Neuron (in vitro differentiated cells): ENCODE measurements around the gene ELAC2.
"Not testable (repeated sequence)": the region's sequence is repeated elsewhere in the genome, so short reads cannot be mapped to it uniquely, and the experiment has no call there.

Experiments used
- H2AFZ ChIP-seq: one replicate; pipeline ENCODE4 v1.6.1; 2013; ENCODE audit warnings: low read depth, mild to moderate bottlenecking, inconsistent platforms, low read length, moderate library complexity
- H3K27me3 ChIP-seq: one replicate; pipeline ENCODE4 v1.6.1; 2013; ENCODE audit warnings: low read length; ENCODE audit not compliant: insufficient read depth
- H3K36me3 ChIP-seq: one replicate; pipeline ENCODE4 v1.6.1; 2013; ENCODE audit warnings: low read length; ENCODE audit not compliant: insufficient read depth
- H3K4me1 ChIP-seq: one replicate; pipeline ENCODE4 v1.6.1; 2013; ENCODE audit warnings: low read length; ENCODE audit not compliant: insufficient read depth
- H3K4me3 ChIP-seq: 2 replicates; pipeline ENCODE4 v1.5.1; 2013; ENCODE audit warnings: mild to moderate bottlenecking, low read length, moderate library complexity
- H3K9me3 ChIP-seq: one replicate; pipeline ENCODE4 v1.6.1; 2013; ENCODE audit warnings: low read length

Gene ELAC2

GRCh38 chr17:12993631-12994030 is 24.2 kb downstream of the ELAC2 start:
- Histone ChIP-seq H3K27me3 (no peaks in the 10 kb centered on the region), H2AFZ (no peak overlapping the region), H3K4me1 (peaks cover 6% of the 10 kb centered on the region), H3K9me3 (no peaks in the 10 kb centered on the region), H3K4me3 (no peak overlapping the region), H3K36me3 (peaks cover 85% of the 10 kb centered on the region)

DNA sequence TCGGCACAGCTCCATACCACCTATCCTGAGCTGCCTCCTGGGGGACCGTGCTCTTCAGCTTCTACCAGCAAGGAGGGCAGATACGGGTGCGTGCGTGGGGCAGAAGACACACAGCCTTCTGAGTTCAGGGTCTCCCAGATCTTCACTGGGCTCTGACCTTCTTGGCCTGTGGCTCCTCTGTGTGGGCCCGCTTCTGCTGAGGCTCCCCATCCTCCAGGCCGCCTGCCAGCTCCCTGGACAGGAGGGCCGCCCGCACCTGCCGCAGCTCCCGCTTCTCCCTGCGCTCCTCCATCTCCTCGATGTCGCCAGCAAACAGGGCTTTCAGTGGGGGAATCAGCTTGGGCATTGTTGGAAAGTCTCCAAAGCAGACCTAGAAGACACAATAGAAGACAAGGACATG is 25.2 kb downstream of the ELAC2 start:
- peaks cover 76% of the 10 kb centered on the region for H3K36me3 ChIP-seq
- H3K4me3 ChIP-seq = no peak overlapping the region
- H3K27me3 ChIP-seq = no peaks in the 10 kb centered on the region

GRCh38 chr17:12990926-12991325 is 26.9 kb downstream of the ELAC2 start:
- H3K36me3 ChIP-seq = peaks cover 58% of the 10 kb centered on the region
- no peaks in the 10 kb centered on the region for H3K27me3 ChIP-seq
- H2AFZ ChIP-seq = no peak overlapping the region
- peaks cover 4% of the 10 kb centered on the region for H3K4me1 ChIP-seq
- no peak overlapping the region for H3K4me3 ChIP-seq
- H3K9me3 ChIP-seq = no peaks in the 10 kb centered on the region

More for the DNA sequence above, 25.2 kb downstream of the ELAC2 start:
- Histone ChIP-seq H3K9me3 (no peaks in the 10 kb centered on the region), H2AFZ (no peak overlapping the region), H3K4me1 (no peaks in the 10 kb centered on the region)

- Histone ChIP-seq H3K36me3 (peaks cover 51% of the 10 kb centered on the region), H2AFZ (no peak overlapping the region), H3K4me3 (no peak overlapping the region), H3K27me3 (no peaks in the 10 kb centered on the region), H3K9me3 (no peaks in the 10 kb centered on the region), H3K4me1 (peaks cover 4% of the 10 kb centered on the region)
These were observed 27.6 kb downstream of the ELAC2 start for GRCh38 chr17:12990041-12990808.

DNA sequence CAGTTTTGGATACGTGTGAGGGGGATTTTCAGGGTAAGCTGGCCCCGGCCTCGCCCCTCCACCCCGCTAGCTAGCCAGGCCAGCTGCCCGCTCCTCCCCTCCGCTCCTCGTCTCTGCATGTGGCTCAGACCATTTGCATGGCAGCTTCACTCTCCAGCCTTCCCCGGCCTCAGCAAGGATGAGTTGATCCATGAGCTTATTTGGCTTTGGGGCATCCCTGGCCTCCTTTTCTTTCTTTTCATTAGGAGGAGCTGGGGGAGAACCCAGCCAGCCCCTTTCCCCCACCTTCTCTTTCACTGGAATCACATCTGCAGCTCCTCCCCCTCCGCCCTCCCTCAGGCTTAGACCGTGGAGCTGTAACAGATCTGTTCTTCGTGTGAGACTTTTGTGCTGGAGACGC is 30.7 kb downstream of the ELAC2 start:
- Histone ChIP-seq H3K4me3 (no peak overlapping the region), H3K9me3 (no peaks in the 10 kb centered on the region), H3K36me3 (peaks cover 21% of the 10 kb centered on the region), H3K4me1 (peaks cover 4% of the 10 kb centered on the region), H2AFZ (no peak overlapping the region), H3K27me3 (no peaks in the 10 kb centered on the region)

GRCh38 chr17:12985431-12986293 is 32.2 kb downstream of the ELAC2 start:
- no peak overlapping the region for H3K4me3 ChIP-seq
- H3K27me3 ChIP-seq = no peaks in the 10 kb centered on the region
- peaks cover 4% of the 10 kb centered on the region for H3K4me1 ChIP-seq
- peaks cover 8% of the 10 kb centered on the region for H3K36me3 ChIP-seq
- no peaks in the 10 kb centered on the region for H3K9me3 ChIP-seq
- no peak overlapping the region for H2AFZ ChIP-seq

- H3K36me3 ChIP-seq = no peaks in the 10 kb centered on the region
- no peak overlapping the region for H2AFZ ChIP-seq
- H3K9me3 ChIP-seq = no peaks in the 10 kb centered on the region
- H3K4me1 ChIP-seq = peaks cover 4% of the 10 kb centered on the region
- no peak overlapping the region for H3K4me3 ChIP-seq
- H3K27me3 ChIP-seq = no peaks in the 10 kb centered on the region
These were observed 33.6 kb downstream of the ELAC2 start for GRCh38 chr17:12983991-12984884.

DNA sequence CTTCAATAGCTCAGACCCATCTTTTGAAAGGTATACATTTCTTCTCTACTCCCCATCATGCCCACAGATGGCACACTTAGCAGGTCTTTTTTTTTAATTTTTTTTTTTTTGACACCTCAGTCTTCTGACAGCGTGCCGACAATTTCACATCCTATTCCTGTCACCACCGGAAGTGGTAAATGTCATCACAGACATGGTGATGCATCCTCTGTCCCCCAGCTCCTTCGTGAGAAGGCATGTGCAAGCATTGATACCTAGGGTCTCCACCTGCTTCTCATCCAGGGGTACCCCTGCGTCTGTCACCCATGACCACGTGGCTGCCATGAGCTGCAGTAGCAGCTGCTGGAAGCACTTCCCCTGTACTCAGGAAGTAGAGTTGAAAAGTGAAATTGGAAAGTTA is 35.6 kb downstream of the ELAC2 start:
- Histone ChIP-seq H3K4me3 (no peak overlapping the region), H3K36me3 (no peaks in the 10 kb centered on the region), H3K27me3 (no peaks in the 10 kb centered on the region), H3K9me3 (no peaks in the 10 kb centered on the region), H3K4me1 (peaks cover 1% of the 10 kb centered on the region), H2AFZ (no peak overlapping the region)

- Histone ChIP-seq H2AFZ (no peak overlapping the region), H3K9me3 (no peaks in the 10 kb centered on the region), H3K36me3 (no peaks in the 10 kb centered on the region), H3K4me1 (no peaks in the 10 kb centered on the region), H3K27me3 (no peaks in the 10 kb centered on the region), H3K4me3 (no peak overlapping the region)
These were observed 37.9 kb downstream of the ELAC2 start for GRCh38 chr17:12979826-12980500.

GRCh38 chr17:12979246-12979645 is 38.6 kb downstream of the ELAC2 start:
- H3K4me1 ChIP-seq = no peaks in the 10 kb centered on the region
- H3K36me3 ChIP-seq = no peaks in the 10 kb centered on the region
- no peak overlapping the region for H3K4me3 ChIP-seq
- H3K9me3 ChIP-seq = no peaks in the 10 kb centered on the region
- no peak overlapping the region for H2AFZ ChIP-seq
- H3K27me3 ChIP-seq = no peaks in the 10 kb centered on the region

GRCh38 chr17:12978787-12979186 is 39.0 kb downstream of the ELAC2 start:
- H3K9me3 ChIP-seq, H3K4me1 ChIP-seq, H3K4me3 ChIP-seq, H3K36me3 ChIP-seq, H3K27me3 ChIP-seq, H2AFZ ChIP-seq: not testable (repeated sequence)

GRCh38 chr17:12977008-12977751 is 40.6 kb downstream of the ELAC2 start:
- Histone ChIP-seq H3K4me1 (peaks cover 4% of the 10 kb centered on the region), H3K27me3 (peaks cover 7% of the 10 kb centered on the region), H3K36me3 (no peaks in the 10 kb centered on the region), H3K9me3 (no peaks in the 10 kb centered on the region), H2AFZ (no peak overlapping the region), H3K4me3 (no peak overlapping the region)
